ENCODE results near the gene FH.

FH gene

DNA sequence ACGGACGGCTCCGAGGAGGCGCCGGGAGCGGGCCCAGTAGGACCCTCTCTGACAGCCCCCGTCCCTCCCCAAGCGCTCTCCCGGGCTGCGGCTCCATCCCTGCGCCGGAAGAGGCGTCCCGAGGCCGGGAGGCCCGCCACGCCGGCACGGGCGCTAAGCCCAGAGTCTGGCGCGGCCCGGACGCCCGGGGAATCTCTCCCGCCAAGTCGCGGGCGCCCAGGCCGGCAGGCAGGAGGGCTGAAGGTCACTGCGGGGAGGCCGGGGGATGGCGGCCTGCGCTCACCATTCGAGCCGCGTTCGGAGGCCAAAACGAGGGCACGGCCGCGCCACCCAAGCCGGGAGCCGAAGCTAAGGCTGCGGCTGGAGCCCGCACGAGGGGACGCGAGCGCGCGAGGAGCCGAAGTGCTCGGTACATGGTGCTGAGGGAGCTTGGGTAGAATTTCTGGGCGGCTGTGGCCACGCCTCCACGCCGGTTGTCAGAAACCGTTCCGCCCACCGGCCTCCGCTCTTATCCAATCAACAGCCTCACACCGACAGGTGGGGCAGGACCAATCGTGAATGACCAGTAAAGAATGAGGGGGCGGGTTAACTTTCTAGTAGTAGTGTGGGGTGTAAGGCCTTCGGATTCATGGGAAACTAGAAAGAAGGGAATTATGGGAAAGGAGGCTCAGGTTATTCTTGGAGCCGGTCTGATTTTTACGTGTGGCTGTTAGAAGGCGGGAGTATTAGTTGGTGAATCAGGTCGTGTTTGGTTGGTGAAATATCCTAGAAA, at the start of gene FH:
Gene FH, minus strand, starts transcription at position 448 of the 772 bp plus-strand sequence. Its CDS starts 33 bp downstream, at position 415.
- in situ Hi-C loops (cut with HindIII; ENCODE audit: low sequenced_read_pairs), result no loop called here

DNA sequence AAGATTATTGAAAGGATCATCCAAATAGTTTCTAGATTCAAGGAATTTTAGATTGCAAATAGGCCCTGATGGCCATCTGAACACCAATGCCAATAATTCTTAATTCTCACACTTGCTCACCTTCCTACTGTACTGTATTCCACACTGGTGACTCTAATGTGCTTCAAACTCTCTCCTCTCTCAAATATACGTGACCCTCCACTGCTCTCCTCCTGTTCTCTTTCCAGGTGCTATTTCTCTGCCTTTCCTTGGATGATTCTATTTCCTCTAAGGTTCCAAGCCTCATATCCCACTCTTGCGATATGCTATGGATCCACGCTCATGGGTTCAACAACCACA, 41.3 kb upstream of the FH start:
- in situ Hi-C loops (cut with HindIII; ENCODE audit: low sequenced_read_pairs), result no loop called here

DNA sequence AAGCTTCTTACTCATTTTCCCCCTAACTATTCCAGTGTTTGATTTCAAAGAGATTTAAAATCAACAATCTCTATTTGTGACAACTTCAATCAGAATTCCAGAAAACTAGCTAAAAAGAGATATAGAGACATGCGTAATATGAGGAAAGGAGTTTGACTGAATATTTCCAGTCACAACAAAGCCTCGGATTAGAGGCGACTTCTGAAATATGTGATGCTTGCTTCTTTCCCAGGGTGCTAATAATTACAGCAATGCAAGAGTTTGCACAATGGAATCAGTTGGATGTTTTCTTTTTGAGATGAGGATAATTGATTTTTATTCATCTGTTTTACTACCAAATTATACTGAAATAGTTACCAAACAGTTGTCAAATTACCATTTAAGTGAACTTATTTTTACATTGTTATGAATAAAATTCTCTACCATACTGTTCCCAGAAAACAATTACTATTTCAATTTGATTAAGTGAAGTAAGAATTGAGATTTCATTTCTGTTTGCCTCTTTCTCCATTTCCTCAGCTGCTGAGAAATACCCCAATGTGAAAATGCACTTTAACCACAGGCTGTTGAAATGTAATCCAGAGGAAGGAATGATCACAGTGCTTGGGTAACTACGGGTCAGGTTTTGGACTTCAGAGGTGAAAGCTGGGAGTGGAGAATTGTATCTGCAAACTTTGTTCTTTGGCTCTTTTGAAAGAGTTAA, 40.7 kb upstream of the FH start:
- in situ Hi-C loops (cut with HindIII; ENCODE audit: low sequenced_read_pairs), result no loop called here

DNA sequence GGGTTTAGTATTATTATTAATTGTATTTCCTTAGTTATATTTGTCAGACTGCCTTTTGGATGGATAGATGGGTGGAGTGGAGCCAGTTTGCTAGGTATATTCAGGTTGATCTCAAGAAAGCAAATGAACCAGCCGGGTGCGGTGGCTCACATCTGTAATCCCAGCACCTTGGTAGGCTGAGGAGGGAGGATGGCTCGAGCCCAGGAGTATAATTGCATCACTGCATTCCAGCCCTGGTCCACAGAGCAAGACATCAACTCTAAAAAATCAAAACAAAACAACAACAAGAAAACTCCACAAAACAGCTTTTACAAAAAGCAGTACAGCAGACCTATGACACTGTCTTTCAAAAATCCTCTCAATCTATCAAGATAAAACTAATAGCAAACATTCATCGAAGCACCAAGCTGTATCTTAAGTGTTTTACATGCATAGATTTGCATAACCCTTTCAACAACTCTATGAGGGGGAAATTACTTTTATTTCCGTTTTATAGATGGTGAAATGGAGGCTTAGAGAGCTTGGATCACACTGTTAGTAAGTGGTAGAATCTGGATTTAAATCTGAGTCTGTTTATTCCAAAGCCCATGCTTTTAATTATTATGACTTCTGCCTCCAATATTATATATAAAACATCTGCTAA, 38.1 kb upstream of the FH start:
- in situ Hi-C loops (cut with HindIII; ENCODE audit: low sequenced_read_pairs), result no loop called here

DNA sequence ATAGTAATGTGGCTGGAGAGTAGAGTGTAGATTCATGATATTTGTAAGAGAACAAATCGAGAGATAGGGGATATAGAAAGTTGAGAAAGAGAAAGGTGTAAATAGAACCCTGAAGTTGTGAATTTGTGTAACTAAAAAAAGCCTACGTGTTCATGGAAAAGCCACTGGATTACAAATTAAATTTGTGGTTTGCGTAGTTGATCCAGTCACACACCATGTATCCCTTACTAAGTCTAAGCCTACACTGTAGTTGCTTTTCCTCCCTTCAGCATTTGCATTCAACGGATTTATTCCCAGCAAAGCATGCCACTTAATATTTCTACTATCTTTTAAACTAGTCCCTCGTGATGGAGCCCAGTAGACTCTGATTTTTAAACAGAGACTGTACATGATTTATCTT, 37.5 kb upstream of the FH start:
- in situ Hi-C loops (cut with HindIII; ENCODE audit: low sequenced_read_pairs), result no loop called here

DNA sequence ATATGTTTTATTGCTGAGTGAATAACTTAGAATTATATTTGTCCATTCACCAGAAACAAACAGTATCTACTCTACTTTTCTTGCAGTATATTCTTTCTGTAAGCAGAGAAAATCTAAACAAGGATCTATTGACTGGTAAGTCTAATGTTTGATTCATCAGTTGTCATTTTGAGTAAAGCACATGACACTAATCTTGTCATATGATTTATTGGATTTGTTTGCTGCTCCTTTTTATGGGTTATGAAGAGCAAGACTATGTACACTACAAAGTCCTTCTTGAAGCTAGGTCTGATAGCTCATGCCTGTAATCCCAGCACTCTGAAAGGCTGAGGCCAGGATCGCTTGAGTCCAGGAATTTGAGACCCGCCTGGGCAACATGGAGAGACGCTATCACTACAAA, 36.0 kb upstream of the FH start:
- in situ Hi-C loops (cut with HindIII; ENCODE audit: low sequenced_read_pairs), result no loop called here

DNA sequence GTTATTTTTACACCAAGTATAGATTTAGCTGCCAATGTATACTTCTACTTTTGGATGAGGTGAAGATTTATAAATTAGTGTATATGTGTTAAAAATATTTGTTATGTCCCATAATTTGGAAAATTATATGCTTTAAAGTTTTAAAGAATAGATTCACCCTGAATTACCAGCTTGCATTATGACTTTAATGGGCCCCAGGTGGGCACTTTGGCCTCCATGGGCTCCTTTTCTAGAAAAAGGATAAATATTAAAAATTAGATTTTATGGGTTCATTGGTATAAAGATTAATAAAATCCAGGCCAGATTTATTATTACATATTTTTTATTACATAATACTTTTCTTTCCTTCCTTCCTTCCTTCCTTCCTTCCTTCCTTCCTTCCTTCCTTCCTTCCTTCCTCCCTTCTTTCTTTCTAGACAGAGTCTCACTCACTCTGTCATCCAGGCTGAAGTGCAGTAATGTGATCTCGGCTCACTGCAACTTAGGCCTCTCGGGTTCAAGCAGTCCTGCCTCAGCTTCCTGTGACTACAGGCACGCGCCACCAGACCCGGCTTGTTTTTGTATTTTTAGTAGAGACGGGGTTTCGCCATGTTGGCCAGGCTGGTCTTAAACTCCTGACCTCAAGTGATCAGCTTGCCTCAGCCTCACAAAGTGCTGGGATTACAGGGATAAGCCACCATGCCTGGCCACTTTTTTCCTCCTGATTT, 34.5 kb upstream of the FH start:
- in situ Hi-C loops (cut with HindIII; ENCODE audit: low sequenced_read_pairs), result no loop called here

DNA sequence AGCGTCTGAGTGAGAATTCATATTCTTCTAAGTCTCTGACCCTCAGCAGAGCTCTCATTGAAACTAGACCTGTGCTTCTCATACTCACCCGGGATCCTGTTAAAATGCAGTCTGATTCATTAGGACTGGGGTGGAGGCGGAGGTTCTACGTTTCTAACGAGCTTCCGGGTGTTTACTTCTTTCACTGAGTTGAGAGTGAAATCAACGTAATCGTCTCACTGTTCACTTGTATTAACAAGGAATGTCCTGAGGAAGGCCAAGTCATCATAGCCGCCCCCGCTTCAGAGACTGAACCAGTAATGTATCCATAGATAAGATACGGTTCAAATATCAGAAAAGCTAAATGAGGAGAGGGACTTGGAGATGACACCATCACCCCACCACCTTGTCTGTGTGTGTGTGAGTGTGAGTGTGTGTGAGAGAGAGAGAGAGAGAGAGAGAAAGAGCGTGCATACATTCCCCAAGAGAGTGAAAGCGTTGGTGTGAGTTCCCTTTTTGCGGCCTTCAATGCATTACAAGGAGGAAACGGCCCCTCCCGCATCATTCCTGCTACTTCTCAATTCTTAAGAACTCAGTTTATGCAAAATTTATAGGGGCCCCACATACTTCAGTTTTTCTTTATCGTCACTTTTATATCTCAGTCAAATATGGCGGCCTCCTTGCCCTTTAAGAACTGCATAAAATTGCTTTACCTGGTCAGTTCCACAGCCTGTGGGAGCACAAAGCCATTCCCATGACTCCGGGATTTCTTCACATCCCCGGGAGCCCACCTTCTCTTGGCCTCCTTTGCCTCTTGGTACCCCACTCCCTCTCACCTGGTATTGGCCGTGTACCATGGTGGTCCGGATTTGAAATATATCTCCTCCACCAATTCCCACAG, 32.4 kb upstream of the FH start:
- in situ Hi-C loops (cut with HindIII; ENCODE audit: low sequenced_read_pairs), result no loop called here

DNA sequence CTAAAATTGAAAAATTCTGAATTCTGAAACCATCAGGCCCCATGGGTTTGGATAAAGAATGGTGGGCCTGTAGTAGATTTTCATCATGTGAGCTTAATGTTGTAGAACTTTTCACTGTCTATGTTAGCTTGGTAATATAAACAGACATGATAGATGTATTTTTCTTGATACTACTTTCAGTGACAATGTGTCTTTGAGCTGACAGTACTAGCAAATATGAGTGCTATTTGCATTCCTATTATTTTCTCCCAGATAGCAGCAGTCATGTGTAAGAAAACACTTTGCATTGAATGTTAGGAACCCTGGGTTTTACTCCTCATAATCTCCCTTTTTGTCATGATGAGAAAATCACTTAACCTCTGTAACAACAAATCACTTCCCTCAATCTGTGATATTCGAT, 30.8 kb upstream of the FH start:
- in situ Hi-C loops (cut with HindIII; ENCODE audit: low sequenced_read_pairs), result no loop called here

DNA sequence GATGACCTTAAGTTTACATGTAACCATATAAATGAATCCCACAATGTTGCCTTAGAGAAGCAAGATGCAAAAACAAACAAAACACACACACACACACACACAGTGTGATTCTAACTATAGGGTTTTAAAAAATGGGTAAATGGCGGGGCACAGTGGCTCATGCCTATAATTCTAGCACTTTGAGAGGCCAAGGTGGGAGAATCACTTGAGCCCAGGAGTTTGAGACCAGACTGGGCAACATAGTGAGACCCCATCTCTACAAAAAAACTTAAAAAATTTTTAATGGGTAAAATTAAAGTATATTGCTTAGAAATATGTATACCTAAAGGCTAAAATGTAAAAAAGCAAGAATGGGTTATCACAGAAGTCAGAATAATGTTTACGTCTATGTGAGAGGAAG, 28.5 kb upstream of the FH start:
- in situ Hi-C loops (cut with HindIII; ENCODE audit: low sequenced_read_pairs), result loop anchor here (25.0 kb wide), 1 partner anchor 289 kb away; the partner anchor contains the start of gene EXO1

DNA sequence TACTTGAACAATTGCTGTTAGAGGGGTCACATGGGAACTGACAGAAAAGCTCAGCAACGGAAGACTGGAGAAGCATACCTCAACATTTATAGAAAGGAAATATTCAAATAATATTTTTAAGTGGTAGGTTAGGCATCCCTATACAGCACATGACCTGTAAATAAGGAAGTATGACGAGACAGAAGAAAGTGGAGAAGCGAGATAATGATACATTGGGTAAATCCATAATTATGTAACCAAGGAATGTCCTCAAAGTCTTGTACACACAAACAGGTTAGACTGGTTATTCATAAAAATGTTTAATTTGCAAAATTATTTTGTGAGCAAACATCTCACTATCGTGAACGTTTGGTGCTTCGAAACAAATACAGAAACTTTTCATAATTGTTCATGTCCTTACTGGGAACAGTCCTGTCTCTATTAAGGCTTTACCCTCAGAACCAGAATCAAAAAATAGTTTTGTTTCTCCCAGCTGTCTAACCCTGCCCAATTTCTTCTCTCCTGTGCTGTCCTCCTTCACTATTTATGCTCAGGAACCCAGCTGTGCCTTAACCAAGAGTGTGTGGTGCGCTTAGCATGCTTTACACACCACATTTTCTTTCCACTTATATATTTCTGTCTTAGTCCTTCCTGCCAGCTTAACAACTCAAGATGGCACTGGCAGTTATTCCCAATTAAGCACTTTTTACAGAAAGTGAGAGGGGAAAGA, 22.8 kb upstream of the FH start:
- in situ Hi-C loops (cut with HindIII; ENCODE audit: low sequenced_read_pairs), result loop anchor here (25.0 kb wide), 1 partner anchor 295 kb away; the partner anchor contains the start of gene EXO1

DNA sequence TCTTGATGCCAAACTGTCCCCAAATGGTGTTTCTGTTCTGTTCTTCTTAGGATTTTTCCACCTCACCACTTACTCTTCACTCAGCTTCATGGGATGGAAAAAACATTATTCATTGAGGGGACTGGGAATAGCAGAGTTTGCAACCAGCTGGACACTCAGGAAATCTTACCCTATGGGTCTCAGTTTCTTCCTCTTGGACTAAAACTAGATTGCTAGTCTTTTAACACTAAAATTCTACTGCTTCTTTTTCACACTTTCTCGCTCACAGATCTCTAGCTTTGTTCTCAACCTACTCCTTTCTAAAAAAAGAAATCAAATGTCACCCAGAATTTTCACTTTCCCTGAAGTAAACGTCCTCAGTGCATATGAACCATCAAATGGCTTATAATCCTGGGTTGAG, 17.4 kb upstream of the FH start:
- in situ Hi-C loops (cut with HindIII; ENCODE audit: low sequenced_read_pairs), result loop anchor here (25.0 kb wide), 1 partner anchor 300 kb away; the partner anchor contains the start of gene EXO1

DNA sequence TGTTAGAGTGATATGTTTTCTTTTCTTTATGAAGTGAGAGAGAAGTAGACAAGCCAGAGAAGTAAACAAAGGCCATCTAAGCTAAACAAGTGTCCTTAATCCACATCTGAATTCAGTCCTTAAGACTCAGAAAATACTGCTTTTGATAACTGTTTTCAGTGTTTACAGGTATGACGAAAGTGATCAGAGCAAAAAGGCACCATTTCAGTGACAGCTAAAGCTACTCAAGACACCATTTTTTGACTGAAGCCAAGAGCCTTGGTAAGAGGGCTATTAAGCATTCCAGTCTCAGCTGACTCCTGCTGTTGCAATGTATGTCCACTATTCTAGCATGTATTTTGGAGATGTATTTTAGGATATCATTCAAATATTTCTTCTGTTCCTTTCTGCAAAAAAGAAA, 16.7 kb upstream of the FH start:
- in situ Hi-C loops (cut with HindIII; ENCODE audit: low sequenced_read_pairs), result loop anchor here (25.0 kb wide), 1 partner anchor 301 kb away; the partner anchor contains the start of gene EXO1

DNA sequence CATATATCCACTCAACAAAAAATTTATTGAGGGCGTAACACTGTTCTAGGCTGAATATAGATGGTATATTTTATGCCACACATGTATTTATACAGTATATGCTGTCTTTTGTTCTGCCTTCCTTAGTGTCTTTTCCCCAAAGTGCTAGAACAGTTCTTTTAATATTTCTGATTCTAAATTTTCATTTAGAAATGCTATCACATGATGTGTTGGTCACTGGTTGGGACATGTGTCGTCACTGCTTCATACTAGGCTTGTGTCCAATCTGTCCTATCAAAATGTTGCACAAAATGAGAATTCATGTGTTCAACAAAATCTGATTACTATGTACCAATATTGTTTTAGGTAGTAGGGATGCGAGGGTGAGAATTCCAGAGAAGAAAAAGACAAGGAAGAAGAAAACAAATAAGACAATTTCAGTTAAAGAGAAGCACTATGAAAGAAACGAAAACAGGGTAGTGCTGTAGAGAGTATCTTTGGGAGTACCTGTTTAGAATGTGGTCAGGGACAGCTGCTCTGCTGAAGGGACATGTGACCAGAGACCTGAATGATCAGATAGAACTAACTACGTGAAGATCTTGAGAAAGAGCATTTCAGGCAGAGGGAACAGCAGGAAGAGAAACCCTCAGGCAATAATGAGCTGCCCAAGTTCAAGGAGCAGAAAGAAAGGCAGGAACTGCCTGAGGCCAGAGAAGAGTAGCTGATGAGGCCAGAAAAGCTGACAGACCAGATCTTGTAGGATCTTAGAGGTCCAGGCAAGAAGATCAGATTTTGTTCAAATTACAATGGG, 14.0 kb upstream of the FH start:
- in situ Hi-C loops (cut with HindIII; ENCODE audit: low sequenced_read_pairs), result loop anchor here (25.0 kb wide), 1 partner anchor 304 kb away; the partner anchor contains the start of gene EXO1

DNA sequence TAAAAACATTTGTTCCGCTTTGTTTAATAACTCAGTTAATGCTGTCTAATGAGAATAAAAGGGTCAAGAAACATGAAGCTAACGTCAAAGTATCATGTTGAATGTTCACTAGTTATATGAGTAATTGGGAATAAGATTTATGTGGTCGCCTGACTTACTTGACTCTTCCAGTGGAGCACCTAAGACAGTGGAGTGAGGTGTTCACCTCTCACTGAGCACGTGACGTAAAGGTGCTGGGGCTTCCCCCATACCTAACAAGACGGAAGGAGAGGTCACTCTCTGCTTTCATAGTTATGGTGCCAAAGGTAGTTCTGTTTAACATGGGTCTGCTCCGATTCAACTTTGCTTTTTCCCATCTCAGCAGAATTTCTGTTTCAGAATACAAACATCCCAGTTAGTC, 13.3 kb upstream of the FH start:
- in situ Hi-C loops (cut with HindIII; ENCODE audit: low sequenced_read_pairs), result loop anchor here (25.0 kb wide), 1 partner anchor 304 kb away; the partner anchor contains the start of gene EXO1

DNA sequence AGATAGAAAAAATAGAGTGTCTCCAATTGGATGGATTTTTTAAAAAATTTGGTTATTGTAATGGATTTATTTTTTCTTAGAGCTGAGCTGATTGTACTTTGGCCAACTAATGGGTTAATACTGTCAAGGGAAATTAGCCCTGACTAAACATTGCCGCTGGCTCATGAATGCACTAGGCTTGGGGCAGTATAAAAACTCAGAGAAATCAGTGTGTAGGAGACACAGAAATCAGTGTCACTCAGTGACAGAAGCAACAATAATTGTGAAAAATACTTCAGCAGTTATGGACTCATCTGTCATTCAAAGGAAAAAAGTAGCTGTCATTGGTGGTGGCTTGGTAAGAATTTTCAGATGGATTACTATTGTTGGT, 12.6 kb upstream of the FH start, which contains the start of gene KMO:
Gene KMO, plus strand, starts transcription at position 217 of the 370 bp plus-strand sequence. Its CDS starts 67 bp downstream, at position 284.
- in situ Hi-C loops (cut with HindIII; ENCODE audit: low sequenced_read_pairs), result loop anchor here (25.0 kb wide), 1 partner anchor 305 kb away; the partner anchor contains the start of gene EXO1

DNA sequence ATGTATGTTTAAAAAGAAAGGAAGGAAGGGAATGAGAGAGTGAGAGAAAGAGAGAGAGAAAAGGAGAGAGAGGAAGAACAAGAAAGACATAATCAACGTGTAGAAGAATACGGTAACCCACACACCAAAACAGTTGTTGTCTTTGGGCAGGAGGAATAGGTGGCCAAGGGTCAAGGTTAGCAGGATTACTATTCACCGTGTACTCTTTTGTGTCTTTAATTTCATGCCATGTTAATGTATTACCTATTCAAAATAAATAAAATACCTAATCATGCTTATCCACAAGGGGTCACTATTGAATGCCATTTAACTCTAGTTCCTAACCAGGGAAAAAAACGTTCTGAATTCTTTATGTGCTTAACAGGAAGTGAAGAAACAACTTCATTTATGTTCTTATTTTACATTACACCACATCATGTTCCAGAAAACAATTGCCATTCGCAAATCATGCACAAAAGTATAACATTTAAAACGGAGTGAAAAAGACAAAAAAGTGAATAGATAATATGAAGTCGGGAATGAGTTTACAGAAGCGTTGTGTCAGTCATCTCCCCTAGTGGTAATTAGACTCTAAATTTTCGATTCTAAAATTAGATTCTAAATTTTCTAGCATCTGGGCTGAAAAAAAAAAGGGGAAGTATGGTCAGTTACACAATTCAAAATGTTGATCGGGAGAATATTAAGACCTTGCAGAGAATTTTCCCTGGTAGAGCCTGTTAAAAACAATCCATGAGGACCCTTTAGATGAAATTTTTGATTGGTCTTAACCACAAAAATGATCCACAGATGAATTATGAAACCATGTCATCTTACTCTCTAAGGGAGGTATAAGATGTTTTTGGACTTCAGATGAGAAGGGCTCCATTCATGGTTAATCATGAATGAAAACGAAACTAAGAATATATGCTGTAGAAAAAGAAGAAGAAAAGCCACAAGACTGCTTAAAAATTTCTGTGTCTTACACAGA, 11.9 kb upstream of the FH start:
- in situ Hi-C loops (cut with HindIII; ENCODE audit: low sequenced_read_pairs), result loop anchor here (25.0 kb wide), 1 partner anchor 306 kb away; the partner anchor contains the start of gene EXO1

All from DLD1 (cell line).